Activated CD4-positive, alpha-beta T cell treated with anti-CD3 and anti-CD28 coated beads, Interleukin-10, Interleukin-2, amounts not matched to agents 100 ng/mL and 50 ng/mL, durations not matched to agents 16 hours and 8 hours (primary cell): ENCODE data around the gene AHDC1.

ENCODE experiments used
- DNase-seq: peaks from one replicate; pipeline ENCODE4 v3.0.0-alpha.2; 2020

The AHDC1 gene

DNA sequence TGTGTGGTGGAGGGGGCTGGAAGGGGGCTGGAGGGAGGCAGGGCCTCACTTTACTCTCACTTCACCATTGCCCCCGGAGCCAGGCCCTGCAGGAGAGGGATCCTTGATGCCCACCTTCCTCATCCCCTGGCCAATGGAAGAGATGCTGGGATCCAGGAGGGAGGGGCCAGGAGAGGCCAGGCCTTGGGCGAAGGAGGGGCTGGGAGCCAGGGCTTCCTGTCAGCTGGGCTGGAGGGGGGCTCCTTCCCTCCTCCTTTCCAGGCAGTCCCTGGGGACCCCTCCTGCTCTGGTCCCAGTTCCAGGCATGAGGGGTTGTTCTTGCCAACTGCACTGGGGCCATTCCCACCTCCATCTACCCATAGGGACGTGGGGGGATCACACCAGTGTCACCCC is 5.7 kb downstream of the AHDC1 start:
- no peak for DNase-seq

DNA sequence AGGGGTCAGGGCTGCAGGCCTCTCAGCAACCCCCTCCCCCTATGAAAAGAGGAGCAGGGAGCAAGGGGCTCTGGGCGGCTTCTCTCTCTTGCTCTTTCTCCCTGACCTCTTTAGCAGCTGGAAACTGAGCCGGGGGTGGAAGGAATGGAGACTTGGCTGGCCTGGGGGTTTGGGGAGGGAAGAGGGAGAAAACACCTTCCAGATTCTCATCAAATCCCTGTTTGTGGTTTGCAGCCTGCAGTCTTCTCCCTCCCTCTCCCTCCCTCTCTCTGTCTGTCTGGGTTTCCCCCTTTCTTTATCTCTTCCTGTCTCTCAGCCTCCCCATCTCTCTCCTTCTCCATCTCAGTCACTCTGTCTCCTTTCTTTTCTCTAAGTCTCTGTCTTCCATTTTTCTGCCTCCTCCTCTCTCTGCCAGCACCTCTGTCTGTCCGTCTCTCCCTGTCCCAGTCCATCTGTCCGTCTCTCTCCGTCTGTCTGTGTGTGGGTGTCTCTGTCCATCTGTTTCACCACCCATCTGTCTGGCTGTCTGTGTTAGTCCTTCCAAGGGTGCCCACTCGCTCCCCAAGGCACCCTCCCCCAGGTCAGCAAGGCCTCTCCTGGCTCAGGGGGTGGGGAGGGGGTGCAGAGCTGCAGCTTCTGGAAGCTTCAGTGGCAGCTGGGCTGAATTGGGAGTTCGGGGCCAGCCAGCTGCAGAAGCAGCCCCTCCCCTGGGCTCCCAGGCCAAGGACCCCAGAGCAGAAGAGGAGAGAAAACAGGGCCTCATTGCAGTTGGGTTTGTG is 6.2 kb downstream of the AHDC1 start:
- DNase-seq, result no peak

DNA sequence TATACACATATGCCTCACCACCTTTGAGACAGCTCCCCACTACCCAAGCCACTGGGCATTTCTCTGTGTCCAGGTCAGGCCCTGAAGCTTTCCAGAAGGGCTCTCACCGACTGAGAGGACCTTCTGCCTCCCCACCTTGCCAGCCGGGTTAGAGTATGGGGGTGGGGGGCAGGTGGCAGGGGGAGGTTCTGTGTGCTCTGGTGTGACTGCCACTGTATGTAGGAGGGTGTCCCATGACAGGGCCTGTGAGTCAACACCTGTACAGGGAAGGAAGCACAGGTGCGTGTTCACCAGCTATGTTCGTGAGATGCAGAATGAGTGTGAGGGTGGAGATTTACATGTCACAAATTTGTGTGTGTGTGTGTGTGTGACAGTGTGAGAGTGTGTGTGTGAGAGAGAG is 7.0 kb downstream of the AHDC1 start:
- no peak for DNase-seq

DNA sequence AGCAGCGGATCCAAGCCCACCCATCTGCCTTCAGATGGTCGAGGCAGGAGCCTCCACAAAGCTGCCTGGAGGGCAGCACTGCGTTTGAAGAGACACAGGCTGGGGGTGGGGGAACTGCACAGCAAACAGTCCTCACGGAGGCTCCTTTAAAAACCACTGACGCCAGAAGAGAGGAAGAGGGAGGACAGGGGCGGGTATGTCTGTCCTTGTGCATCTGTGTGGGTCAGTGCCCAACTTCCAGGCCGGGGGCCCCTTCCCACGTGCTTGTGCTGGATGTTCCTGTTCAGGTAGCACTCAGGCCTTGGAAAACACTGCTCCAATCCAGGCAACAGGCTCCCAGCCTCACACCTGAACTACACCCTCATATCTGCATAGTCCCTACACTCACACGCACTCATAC is 7.7 kb downstream of the AHDC1 start:
- no peak for DNase-seq

DNA sequence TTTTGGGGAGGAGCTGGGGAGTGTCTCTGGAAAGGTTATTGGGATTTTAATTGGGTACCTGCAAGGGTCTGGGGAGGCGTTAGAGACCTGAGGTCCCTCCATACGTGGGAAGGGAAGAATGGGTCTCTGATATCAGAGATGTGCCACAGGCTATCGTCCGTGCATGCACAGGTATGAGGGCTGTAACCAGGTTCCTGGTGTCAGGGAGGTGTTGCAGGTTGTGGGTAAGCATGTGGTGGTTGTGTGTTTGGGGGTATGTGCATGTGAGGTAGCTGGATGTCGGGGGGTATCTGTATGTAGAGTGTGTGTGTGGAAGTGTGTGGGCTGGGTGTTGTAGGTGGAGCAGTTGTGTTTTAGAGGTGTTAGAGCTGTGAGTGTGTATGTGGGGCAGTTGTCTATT is 8.3 kb downstream of the AHDC1 start:
- DNase-seq, result no peak

DNA sequence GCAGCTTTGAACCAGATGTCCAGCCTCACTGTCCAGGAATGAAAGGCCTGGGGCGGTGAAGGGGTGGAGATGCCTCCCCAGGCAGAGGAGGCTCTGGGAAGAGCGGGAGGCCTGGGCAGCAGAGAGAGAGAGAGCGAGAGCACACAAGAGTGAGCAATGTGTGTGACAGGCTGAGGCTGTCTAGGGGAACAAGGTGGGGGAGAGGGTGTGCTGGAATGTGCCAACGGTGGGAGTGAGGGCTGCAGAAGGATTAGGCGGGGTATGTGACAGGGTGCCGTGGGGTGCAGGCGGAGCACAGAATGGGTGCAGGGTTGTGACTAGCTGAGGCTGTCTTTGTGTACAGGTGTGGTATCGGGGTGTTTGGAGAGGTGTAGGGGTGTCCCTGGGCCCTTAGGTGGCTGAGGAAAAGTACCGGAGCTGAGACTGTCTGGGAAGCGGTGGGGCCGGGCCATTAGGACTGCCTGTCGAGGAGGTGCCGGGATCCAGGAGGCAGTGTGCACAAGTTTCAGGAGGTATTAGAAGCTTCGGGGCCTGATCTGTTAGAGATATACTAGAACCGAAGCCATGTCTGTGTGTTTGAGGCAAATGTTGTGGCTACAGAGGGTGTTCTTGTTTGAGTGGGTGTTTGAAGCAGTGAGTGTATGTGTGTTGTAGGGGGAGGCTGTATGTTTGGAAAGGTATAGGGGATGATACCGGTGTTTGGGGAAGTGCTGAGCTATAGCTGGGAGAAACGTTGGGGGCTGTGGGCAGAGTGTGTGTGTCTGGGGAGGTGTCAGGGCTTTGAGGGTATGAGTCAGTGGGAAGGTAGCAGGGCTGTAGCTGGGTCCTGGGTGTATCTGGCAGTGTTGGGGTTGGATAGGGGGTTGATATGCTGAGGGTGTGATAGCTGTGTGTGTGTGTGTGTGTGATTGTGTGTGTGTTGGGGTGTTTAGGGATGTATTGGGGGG is 9.1 kb downstream of the AHDC1 start:
- peak; percentile 39 for DNase-seq

DNA sequence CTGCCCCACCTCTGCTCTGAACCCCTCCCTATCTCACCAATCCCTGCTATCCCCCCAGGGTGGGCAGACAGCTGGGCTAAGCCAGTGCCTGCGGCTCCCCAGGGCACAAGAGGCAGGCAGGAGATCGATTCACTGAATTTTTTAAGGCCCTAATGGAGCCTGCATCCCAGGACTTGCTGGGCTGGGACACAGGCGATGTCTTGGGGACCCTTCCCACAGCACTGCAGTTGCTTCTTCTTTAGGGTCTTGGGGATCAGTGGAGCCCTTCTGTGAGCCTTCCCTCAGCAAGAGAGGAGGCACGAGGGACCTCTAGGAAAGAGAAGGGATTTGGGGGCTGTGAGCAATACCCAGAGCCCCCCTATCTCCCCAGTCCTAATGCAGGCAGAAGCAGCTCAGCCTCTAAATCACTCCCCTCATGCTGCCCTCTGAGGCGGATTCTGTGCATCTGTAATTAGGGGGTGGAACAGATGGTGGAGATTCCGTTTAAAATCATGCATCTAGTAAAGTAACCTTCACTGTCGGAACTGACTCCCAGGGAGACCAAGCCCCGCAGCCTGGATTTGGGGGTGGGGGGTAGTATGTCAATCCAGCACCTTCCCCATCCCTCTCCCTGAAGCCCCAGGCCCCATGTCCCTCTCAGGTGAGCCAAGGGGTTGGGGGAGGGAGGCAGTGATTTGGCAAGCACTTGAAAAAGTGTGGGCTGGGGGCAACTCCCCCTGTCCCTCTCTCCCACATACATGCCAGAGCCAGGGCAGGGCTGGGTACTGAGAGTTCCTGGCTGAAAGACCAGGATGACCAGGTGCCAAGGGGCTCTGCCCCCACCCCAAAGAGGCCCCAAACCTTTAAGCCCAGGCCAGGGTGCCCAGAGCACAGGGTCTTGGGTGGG is 10.0 kb downstream of the AHDC1 start:
- DNase-seq, result no peak

DNA sequence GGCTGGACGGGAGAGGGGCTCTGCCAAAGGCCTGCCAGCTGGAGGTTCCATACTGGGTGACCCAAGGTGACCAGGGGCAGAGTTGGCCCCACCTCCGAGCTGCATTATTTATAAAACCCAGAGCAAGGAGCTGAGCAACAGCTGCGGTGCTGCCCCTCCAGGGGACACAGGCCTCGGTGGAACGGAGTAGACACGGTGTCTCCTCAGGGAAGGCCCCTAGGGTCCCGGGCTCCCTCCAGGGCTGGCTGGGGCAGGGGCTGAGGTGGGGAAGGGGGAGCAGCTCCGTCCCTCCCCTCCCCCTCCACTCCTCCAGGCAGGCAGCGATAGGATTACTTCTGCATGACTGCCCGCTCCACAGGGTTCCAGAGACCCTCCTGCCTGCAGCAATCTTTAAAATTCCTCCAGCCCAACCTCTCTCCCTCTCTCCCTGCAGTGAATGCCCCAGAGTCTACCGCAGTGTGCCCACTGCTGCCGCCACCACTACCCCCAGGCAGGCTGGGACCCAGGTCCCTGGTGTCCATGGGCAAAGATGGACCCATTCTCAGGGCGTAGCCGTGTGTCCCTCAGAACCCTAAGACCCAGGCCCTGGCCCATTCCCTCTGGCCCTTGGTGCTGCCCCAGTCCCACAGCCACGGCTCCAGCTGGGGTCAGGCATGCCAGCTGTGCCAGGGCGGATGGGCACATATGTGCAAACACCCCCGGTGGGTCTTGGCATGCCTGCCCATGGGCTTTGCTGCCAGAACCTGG is 10.8 kb downstream of the AHDC1 start:
- no peak for DNase-seq

DNA sequence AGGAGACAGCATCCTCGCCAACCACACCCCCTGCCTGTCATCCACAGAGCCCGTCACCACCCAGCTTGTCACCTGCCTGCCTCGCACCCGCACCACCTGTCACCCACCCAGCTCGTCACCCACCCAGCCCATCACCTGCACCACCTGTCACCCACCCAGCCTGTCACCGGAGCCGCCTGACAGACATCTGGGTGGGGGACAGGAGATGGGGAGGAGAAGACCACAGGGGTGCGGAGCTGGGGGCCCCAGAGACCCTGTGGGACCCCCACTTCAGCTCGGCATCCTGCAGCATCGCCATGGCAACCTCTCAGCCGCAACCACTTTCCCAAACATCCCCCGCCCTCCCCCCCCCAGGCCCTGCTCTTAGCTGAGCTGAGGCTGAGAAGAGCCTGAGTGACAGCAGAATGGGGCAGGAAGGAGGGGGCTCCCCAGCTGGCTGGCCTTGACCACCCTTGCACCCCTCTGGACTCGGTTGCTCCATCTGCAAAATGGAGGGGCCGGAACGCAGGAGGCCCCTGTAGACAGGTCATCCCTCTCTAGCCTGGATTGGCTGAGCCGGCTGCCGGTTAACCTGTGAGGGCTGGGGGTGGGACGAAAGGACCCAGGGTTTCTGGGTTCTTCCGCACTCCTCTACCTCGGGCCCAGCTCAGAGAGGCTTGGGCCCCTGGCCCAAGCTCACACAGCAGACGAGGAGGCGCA is 11.6 kb downstream of the AHDC1 start:
- DNase-seq, result no peak

DNA sequence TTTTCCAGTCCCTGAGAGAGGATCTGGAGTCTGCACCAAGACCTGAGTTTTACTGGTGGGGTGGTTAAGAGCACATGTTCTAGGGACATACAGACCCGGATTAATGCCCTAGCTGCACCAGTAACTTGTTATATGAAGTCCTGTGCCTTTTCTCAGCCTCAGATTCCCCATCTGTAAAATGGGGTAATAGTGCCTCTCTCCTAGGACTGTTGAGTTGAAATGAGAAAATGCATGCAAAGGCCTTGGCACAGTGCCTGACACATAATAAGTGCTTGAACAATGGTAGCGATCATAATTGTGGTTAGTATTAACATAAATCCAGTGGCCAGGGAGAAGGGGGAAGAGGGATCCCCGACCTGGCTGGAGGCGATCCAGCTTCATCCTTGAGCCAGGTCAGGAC is 12.3 kb downstream of the AHDC1 start:
- no peak for DNase-seq

DNA sequence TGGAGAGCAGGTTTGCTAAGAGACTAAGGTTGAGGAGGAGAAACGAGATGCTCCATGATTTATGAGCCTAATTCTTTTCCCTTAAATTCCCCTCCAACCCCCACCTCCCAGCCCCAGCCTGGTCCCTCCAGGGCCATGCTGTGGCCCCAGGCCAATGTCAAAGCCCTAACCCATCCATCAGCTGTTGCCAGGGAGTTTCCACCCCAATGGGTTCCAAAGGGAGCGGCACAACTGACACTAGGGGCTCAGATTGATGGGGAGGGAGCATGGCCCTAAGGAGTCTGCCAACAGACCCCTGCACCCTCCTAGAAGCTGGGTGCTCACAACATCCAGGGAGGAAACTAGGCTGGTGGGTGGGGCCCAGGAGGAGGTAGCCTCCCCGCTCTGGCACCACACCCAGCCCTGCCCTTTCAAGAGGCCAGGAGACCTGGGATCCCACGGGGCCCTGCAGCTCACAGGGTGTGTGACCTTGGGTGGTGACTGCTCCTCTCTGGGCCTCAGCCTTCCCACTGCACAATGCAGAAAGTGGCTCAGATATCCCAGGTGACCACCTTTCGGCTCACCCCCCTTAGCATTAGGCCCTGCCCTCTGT is 12.9 kb downstream of the AHDC1 start:
- DNase-seq, result no peak

DNA sequence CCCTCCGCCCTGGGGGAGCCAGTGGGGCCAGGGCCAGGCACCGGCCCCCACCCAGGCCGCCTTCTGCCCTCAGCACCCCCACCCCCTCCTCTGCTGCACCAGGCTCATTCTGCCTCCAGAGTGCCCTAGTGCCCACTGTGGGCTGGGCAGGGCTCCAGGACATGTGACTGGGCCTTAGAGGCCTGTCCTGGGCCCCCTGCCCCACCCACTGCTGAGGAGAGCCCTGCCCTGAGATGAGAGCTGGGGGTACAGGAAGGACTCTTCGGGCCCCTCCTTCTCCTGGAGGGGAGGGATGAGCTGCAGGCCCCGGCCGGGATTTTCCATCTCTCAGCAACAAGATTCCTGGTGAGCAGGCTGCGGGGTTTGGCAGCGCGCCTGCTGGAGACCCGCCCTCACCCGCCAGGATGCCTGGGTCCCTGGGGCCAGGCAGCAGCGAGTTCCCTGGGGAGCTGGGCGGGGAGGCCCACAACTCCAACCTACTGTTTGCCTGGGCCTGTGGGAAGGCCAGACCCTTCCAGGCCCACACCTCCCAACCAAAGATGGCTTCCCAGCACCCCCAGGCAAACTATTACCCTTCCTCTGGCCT is 14.0 kb downstream of the AHDC1 start:
- DNase-seq, result no peak

DNA sequence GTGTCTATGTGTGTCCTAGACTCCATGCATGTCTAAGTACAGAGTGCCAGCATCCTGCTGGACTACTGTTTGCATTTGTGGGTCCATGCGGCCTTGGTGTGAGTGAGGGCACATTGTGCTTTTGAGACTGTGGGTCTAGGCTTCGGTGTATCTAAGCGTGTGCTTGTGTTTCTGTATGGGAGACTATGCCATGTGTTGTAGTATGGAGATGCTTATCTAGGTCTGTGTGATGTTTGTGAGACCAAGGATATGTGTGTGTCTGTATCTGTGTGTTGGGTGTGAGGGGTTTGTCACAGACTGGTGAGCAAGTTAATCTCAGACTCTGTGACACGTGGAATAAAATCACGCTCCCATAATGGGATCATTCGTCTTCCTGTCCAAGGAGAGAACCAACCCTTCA is 14.5 kb downstream of the AHDC1 start:
- no peak for DNase-seq

DNA sequence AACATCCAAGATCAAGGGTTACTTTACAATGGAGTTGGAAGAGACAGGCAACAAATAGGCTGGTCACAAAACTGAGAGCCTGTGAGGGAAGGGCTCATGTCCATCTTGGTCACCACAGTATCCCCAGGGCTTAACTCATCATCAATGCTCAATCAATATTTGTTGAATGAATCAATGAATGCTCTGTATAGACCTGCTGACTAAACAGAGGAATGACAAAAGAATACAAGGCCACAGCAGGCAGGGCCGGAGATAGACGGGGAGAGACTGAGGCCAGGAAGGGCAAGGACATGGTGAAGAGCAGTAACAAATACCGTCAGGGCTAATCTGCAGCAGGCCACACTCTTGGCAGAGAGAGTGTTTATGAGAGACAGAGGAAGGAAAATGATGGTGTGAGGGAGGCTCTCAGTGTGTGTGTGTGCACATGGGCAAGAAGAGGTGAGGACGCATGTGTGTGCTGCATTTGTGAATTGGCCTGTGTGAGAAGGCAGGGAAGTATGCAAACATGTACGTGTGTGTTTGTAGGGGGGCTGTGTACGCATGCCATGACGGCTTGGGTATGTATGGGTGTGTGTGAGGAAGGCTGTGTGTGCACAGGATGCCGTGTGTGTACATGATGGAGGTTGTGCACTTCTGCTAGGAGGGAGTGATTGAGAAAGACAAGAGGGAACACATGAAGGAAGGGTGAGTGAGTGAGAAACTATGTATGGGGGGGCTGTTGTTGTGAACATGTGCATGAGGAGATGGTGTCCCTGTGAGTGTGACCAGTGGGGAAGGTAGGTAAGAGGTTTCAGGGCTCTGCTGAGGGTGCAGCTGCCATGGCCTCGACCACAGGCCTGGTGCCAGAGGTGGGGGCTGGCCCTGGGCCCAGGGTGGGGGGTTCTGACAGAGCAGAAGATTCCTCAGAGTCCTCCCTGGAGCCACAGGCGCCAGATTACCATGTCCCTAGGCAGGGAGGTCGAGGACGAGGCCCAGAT is 15.4 kb downstream of the AHDC1 start:
- no peak for DNase-seq

DNA sequence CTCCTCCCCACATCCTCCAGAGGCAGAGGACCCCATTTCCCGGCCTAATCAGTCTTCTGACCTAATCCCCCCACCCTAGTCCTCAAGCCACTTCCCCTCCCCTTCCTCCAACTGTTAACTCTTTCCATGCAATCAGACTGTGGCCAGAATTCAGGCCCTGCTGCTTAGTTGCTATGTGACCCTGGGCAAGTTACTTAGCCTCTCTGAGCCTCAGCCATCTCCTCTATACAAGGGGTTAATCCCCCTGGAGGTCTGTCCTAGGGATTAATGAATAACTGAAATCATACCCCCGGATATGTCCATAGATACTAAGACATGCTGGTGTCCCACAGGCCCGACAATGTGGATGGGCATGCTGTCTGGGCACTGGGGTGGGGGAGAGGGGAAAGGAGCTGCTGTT is 18.3 kb downstream of the AHDC1 start:
- no peak for DNase-seq

DNA sequence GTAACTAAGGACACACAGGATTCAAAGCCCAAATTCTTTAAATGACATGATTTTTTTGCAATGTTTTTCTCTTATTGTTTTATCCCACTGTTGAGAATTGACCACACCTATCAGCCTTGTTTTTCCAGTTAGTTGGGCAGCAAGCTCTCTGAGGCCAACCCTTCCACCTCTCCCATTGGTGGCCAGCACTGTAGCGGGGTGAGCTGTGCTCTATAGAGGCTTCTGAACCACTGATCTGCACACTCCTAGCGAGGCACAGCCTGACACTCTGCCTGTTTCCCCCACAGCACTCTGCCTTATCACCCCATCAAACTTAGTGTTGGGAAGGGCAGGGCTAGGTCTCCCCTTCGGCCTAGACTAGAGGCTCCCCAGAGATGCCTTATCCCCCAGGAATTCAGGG is 19.5 kb downstream of the AHDC1 start:
- DNase-seq, result no peak

DNA sequence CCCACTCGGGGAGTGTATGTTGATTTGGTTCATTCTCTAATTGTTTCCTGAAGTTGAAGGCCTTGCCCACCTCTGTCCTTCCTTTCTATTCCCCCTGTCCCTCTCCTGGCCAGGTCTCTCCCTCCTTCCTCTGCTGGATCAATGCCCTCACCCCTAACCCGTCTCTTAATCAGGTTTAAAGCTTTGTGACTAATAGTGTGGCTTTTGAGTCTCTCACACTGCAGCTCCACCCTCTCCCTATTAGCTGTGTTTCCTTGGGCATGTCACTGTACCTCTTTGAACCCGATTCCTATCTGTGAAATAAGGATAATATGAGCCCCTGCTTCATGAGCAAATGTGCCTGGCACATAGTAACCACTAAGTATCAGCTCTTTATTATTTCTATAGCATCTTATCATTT is 20.5 kb downstream of the AHDC1 start:
- no peak for DNase-seq

DNA sequence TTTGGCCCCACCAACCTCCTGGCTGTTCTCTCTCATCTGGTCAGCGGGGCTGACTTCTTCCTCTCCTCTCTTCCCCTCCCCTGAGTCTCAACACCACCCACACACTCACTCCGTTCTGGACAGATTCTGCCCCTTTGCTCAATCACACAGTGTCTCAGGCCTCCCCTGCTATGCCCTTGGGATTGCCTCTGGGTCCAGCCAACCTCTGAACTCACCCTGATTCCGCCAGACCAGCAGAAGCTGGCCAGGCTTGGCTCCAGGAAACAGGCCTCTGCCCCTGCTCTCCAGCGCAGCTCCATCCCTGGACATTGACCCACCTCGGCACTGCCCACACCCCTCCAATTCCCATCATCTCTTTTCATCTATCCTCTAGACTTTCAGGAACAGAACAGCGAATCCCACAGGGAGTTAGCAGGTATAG is 22.1 kb downstream of the AHDC1 start:
- DNase-seq, result no peak

DNA sequence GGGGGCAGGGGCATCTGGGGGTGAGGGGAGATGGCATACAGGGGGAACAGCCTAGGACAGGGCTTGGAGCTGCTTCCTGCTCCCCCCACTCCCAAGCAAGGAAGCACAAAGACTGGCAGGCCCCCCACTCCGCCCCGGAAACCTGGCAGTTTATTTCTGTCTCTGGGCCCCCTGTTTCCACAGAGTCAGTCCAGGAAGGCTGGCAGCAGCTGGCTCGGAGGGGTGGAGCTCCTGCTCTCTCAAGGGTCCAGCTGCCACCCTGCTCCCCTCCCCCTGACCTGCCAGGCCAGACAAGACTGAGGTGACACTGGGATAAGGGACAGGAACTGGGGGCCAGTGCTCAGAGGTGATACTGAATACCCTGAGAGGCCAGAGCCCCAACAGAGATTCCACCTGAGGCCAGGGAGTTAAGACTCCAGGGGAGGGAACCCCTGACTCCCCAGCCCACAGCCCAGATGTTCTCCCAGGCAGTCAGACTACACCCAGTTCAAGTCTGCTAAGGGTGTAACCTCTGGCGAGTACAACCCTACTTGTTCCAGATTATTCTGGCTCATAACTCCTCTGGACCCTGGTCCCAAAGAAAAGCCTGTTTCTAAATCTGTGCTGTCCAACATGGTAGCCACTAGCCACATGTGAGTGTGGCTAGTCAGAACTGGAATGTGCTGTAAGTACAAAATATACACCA is 26.3 kb downstream of the AHDC1 start:
- no peak for DNase-seq
